IPS DF 4.7 (cell line): ENCODE results near the gene L3MBTL3.

Experiments
- DNase-seq: peaks from one replicate; pipeline ENCODE4 v3.0.0-alpha.2; 2013; ENCODE audit warnings: low spot score; ENCODE audit errors: extremely low read depth

L3MBTL3 gene

DNA sequence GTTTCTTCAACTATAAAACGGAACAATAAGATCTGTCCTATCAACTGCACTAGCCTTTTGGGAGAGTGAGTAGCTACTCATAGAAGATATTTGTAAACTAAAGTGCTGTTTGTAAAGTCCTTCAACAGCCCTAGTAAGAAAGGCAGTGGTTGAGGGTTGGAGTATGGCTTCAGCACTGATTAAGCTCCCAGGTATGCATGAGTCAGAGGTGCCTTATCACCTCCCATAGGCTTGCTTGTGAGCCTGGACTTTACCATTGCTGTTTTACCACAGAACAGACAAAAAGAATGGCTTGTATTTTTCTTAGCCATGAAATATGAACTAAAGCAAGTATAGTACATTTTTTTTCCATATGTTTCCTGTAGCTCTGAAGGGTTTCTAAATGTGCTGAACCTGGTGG lies 160.3 kb downstream of the L3MBTL3 start:
- DNase-seq: no peak

DNA sequence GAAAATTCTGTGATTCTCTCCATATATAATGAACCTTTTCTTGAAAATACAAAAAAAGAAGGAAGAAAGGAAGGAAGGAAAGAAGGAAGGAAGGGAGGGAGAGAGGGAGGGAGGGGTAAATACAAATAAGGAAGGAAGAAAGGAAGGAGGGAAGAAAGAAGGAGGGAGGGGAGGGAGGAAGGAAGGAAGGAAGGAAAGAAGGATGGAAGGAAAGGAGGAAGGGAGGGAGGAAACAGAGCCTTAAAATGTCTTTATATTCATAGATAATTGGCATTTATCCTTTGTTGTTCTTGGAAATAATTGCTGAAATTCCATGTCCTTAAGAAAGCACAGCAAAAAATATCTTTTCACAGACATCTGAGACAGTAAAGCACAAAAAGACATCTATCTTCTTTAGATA lies 164.1 kb downstream of the L3MBTL3 start:
- no peak for DNase-seq

DNA sequence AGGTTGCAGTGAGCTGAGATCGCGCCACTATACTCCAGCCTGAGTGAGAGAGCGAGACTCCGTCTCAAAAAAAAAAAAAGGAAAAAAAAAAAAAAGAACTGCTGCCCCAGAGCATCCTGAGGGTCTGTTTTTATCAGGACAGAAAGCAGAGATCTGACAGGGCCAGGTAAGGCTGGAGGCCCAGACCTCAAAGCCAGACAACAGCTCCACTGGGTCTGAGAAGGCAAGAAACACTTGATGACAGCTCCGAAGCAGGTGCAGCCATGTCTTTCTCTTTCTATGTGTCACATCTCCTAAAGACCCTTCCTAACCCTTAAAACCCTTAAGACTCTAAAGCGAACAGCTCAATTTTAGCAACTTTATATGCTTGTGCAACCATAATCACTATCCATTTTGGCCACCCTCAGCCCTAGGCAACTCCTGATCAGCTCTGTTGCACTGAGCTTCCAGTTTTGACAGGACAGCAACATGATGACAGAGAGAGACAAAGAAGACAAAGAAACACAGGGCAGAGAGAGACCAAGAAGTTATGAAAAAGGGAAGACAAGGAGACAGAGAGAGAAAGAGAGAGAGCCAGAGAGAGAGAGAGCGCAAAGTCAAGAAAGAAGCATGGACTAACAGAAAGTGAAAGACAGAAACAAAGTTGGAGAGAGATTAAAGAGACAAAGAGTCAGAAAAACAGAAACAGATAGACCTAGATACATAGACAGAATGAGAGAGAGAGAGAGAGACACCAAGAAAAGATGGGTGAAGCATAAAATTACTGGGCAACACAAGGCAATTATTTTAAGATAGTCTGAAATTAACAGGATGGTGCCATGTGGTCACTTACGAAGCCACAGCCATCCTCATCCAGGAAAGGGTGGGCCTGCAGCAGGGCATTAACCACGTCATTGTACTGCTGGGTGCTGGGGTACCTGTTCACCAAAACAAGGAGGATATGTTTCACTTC lies 165.2 kb downstream of the L3MBTL3 start:
- no peak for DNase-seq

DNA sequence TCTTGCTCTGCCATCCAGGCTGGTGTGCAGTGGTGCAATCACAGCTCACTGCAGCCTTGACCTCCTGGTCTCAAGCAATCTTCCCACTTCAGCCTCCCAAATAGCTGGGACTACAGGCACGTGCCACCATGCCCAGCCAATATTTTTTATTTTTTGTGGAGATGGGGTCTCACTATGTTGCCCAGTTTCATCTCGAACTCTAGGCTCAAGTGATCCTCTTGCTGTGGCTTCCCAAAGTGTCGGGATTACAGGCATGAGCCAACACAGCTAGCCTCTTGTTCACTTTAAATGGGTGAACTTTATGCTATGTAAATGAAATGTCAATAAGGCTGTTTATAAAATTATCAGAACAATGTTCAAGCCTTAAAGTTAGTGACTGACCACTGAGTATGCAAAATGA lies 167.3 kb downstream of the L3MBTL3 start:
- no peak for DNase-seq

DNA sequence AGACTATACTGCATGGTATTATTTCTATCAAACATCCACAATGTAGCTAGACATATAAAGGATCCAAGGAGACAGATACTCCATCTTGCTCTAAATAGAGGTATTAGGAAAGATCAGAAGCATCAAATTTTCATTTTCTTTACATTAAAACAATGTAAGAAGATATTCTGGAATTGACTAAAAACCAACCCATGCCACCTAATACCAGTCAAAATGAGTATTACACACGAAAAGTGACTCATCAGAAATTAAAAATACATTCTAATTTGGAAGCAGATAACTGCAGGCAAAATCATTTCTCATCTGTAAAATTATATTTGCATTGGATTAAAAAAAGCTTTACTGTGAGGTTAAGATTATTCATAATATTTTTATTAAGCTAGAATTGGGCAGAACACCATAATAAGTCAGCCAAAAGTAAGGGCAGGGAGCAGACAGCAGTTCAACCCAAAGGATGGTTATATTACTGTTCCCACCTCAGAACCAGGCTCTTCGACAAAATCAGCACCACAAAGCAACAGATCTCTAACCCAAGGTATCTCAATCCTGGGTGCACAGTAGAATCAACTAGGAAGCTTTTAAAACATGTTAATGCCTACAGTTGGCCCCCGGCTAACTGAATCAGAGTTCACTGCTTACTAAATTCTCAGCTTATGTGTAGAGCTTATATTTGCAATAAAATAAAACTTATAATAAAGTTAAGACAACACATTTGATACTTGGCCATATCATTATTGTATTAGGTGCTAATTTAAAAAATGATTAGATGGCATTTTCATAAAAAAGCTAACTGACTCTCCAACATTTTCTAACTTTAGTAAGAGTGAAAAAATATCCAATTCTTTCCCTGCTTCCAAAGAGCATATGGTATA lies 169.2 kb downstream of the L3MBTL3 start:
- DNase-seq: no peak

DNA sequence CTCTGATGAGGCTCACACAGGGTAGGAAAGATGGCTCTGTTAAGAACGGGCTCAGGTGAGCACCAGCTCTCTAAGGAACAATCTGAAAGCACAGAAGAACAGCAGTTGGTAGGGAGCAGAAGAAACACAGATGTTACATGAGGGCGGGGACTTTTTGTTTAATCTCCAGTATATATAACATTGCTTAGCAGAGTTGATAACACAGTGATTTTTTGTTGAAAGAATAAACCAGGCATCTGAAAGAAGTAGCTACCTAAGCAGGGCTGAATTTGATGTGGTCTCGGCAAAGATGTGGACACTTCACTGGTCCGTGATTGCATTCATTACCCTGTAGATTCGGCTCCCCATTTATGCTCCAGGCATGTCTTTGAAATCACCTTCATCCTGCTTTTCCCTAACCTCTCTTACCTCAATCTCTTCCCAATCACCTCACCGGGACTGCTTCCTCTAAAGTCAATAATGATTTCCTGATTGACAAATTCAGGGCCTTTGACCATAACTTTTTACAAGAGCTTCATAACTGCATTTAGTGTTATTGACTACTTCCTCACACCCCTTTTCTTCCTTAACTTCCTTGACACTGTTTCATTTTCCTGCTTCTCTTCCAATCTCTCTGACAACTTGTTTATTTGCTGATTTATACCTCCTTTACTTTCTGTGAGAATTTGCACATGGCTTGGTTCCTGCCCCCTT lies 170.0 kb downstream of the L3MBTL3 start:
- DNase-seq: no peak

DNA sequence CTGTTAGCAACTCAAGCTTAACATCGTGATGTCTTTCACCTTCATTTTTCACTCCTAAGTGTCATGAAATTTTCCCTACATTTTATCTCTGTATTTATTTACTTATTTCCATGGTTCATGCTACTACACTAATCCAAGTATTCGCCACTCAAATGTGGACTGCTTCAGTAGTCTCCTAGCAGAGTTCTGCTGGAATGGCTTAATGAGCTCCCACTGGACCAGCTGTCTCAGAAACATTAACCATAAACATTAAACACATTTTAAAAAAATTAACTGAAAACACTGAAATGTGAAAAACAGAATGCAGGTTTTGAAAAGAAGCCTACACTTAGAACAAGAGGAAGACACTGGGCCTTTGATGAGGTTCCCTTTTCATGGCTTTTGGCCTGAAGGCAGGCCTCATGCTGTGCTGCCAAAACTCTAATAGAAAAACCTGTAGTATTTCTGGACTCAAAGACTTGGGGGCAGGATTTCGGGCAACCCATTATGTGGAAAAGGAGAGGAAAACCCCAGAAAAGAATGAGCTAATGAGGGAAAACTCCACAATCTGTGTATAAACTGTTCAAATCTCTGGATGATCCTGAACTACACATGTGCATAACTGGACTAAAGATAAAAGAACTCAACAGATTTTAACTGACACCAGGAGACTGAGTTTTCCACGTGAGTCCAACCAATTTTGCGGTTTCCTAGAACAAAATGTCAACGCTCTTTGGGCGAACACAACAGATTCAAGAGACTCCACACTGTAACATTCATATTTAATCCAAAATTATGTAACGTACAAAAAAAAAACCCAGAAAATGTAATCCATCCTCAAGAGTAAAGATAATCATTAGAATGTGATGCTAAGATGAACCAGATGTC lies 171.4 kb downstream of the L3MBTL3 start:
- DNase-seq: no peak
